Measurements from ENCODE around the gene MEI1.

Gene MEI1

GRCh38 chr22:41842996-41843970 is 144.0 kb downstream of the MEI1 start:
- DNase-seq (ENCODE audit: low read depth in 2 of 2) = no peak

GRCh38 chr22:41844036-41844435 is 144.7 kb downstream of the MEI1 start:
- no peak for DNase-seq (ENCODE audit: low read depth in 2 of 2)

GRCh38 chr22:41844513-41844912 is 145.2 kb downstream of the MEI1 start:
- no peak for DNase-seq (ENCODE audit: low read depth in 2 of 2)

- no peak for DNase-seq (ENCODE audit: low read depth in 2 of 2)
Observed at GRCh38 chr22:41845380-41846267, 146.3 kb downstream of the MEI1 start.

GRCh38 chr22:41846268-41846987 is 147.1 kb downstream of the MEI1 start:
- DNase-seq (ENCODE audit: low read depth in 2 of 2) = no peak

- DNase-seq (ENCODE audit: low read depth in 2 of 2) = no peak
Observed at GRCh38 chr22:41847300-41847699, 148.0 kb downstream of the MEI1 start.

GRCh38 chr22:41848468-41848867 is 149.2 kb downstream of the MEI1 start:
- DNase-seq (ENCODE audit: low read depth in 2 of 2) = no peak
